ENCODE results near the gene TMSB15A.
"Not testable (repeated sequence)": the region's sequence is repeated elsewhere in the genome, so short reads cannot be mapped to it uniquely, and the experiment has no call there.

The TMSB15A gene

DNA sequence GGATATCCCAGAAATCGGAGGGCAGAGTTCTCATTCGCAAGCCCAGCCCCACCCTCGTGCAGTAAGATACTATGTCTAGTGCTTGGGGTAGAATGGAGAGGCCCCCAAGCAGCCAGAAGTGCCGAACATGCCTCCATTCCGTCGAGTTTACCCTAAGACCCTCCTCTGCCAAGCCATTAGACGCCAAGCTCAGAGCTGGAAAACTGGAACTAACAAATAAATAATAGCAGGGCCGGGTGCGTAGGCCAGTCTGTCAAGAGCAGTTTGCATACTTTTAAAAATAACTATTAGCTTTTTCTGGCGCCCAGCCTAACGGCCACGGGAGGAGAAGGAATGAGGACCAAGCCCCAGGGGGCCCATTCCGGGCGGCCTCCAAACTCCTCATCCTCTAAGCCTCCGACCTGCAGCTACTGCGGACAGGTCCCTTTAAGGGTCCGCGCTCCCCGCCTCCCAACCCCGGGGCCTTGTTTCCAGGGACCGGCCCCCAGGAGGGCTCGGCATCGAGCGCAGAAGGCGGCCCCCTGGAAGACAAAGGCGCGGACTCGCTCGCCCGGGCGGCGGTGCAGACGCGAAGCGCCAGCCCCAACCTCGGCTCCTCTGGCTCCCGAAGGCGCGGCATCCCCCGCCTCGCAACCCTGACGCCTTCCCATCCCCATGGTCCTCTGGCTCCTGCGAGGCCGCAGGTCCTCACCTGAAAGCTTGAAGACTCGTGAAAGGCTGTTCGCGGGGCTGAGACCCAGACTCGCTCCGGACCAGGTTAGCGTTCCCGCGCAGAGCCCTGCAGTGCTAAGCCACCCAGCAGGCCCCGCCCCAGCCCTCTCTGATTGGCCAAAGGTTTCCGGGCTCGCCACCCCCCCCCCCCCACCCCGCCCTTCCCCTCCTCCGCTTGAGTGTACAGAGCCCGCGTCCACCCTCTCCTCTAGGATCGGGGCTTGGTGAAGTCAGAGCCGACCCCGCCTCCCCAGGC lies at the start of gene TMSB15A:
TSS of gene TMSB15A (minus strand) at position 765 of the 967 bp plus-strand sequence.
- DNase-seq (ENCODE audit: low spot score), result peak; percentile 60

DNA sequence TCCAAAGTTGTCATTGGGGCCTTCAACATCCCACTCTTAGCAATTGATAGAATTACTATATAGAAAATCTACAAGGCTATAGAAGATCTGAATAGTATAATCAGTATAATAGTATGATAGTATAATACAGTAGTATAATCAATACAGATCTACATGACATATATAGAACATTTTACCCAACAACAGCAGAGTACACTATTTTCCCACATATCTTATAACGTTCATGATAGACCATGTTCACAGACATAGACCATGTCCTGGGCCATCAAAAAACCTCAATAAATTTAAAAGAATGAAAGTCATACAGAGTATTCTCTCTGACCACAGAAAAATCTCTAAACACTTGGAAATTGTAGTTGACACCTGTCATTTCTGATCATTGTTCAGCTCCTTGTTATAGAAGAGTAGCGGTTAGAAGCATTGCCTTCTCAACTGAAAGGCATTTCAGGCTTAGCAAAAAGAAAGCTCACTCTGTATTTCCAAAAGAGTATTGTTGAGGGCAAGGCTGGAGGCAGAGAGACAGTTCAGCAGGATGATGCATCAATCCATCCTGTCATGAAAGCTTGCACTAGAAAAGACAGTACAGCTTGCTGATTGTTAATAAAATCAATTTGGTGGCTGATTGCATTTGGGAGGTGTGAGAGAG lies 44.0 kb upstream of the TMSB15A start:
- no peak for DNase-seq (ENCODE audit: low spot score)

DNA sequence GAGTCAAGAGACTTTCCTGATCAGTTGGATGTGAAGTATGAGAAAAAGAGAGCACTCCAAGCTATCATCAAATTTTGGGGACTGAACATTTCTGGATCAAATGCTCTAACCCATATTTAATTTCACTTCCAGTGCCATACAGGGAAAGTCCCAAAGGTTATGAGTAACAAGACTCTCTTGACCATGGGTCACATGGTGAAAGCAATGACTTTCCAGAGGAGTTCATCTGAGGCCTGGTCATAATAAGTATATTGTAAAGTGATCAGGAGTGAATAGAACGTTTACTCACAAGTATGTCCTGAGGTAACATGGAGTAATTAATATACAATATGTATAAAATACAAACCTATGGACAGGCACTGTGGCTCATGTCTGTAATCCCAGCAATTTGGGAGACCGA lies 42.1 kb upstream of the TMSB15A start:
- DNase-seq (ENCODE audit: low spot score), result no peak

DNA sequence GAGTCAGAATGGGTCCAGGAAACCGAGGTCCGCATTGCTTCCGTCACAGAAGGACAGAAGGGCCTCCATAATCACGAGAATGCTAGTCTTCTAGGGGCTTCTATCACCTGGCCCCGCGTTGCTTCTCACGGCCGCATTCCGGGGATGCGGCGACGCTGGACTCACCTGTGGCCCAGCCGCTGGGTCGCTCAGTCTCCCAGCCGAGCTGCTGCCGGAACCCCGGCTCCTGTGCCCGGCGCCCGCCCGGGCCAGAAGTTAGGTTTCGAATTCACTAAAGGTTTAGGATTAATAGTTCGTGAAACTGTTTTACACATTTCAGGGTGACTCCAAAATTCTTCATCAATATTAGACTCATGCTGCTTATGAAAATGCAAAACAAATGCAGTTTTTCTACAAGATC lies 31.7 kb upstream of the TMSB15A start:
- no peak for DNase-seq (ENCODE audit: low spot score)

DNA sequence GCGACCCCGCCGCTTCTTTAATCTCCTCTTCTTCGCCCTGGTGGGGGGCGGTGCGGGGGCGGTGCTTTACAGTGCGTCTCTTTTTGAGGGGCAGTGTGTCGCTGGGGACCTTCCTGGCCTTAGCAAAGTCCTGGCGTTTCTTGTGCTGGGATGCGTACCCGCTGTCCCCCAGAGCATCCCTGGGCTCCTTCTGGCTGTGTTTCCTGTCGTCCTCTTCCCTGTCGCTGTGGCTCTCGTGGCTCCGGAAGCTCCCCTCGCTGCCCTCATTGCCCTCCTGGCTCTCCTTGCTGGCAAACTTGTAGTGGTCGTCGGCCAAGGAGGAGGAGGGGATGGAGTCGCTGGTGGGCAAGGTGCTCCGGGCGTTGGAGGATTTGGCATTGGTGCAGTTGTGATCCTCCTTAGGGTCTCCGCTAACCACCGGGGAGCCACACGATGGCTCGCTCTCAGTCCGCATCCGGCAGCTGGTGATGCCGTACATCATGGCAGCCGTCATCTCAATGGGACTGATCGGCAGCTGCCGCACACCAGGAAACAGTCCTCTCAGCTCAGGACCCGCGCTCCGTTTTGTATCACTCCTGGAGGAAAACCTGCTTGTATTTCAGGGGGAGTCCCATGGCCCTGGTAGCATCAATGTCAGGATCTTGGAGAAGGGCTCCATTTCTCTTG lies 30.4 kb upstream of the TMSB15A start:
- peak; percentile 5 for DNase-seq (ENCODE audit: low spot score)

DNA sequence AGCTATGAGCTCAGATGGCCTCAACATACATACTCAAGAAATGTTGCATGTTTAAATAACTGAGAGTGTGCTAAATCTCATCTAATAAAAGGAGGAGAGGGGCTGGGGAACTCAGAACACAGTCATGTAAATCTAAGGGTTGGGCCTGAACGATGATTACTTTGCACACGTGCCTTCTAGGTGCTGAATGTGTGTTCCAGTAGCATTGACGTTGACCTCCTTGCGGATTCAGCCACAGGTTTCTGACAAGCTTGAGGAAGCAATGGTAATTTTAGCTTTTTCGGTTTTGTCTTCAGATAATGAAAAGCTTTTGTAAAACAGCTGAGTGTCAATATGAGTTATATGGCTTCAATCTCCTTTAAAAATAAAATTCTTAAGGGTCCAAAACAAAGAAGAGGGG lies 29.6 kb upstream of the TMSB15A start:
- DNase-seq (ENCODE audit: low spot score), result not testable (repeated sequence)

DNA sequence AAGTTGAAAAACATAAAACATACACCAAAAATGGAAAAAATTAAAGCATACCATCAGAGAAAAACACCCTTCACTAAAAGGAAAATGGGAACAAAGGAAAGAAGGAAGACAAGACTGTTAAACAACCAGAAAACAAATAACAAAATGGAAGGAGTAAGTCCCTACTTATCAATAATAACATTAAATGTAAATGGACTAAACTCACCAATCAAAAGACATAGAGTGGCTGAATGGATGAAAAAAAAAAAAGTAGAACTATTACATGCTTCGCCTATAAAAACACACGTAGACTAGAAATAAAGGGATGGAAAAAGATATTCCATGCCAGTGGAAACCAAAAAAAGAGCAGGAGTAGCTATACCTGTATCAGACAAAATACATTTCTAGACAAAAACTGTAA lies 19.4 kb upstream of the TMSB15A start:
- DNase-seq (ENCODE audit: low spot score), result no peak

DNA sequence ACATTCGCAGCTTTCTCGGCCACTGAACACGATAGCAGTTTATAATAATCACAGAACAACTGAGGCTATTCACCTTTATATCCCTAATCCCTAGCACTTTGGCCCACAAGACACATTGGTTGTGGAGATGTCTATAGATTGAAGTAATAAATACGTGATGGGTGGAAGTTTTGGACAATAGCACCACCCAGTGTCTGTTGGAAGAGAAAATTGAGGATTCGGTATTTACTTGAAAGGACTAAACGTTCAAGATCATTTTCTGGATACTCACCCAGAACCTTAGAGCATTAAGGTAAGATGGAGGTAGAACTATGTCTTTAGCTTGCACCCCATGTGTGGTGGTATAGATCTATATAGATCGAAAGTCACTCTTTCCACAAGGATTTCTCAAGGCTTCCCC lies 787 bp upstream of the TMSB15A start:
- DNase-seq (ENCODE audit: low spot score), result no peak

DNA sequence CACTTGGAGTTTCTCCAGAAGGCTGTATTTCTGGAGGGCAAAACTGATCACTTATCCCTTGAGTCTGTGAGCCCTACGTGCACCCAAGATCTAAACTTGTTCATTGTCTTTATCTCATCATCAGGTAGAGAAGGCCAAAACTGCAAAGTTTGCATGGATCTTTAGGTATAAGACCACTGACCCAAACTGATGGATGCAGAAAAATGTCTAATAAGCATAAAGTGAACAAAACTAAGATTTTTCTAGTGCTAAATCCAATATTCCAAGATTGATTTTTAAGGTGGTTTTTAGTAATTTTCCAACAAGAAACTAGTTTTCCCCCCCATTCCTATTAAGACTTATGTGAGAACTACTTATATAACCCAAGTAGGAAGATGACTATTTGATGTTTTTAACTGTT lies 2.0 kb downstream of the TMSB15A start:
- no peak for DNase-seq (ENCODE audit: low spot score)

DNA sequence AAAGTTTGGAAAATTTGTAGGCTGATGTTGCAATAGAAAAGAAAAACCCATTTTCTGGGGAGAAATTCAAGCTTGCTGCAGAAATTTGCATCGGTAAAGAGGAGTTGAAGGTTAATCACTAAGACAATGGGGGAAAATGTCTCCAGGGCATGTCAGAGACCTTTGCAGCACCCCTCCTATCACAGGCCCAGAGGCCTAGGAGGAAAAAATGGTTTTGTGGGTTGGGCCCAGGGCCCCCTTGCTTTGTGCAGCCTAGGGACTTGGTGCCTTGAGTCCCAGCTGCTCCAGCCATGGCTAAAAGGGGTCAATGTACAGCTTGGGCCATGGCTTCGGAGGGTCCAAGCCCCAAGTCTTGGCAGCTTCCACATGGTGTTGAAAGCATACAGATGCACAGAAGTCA lies 17.8 kb downstream of the TMSB15A start:
- DNase-seq (ENCODE audit: low spot score), result no peak

DNA sequence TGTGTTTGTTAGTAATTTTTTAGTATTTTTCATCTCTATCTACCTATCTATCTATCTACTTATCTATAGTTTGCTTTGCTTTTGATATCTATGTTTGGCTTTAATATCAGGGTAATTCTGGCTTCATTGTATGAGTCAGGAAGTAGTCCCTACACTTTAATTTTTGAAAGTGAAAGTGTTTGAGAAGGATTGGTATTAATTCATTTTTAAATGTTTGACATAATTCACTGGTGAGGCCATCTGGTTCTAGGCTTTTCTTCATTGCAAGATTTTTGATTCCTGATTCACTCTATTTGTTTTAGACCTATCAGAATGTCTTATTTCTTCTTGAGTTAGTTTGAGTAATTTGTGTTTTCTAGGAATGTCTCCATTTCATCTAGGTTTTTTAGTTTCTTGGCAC lies 24.8 kb downstream of the TMSB15A start:
- no peak for DNase-seq (ENCODE audit: low spot score)

DNA sequence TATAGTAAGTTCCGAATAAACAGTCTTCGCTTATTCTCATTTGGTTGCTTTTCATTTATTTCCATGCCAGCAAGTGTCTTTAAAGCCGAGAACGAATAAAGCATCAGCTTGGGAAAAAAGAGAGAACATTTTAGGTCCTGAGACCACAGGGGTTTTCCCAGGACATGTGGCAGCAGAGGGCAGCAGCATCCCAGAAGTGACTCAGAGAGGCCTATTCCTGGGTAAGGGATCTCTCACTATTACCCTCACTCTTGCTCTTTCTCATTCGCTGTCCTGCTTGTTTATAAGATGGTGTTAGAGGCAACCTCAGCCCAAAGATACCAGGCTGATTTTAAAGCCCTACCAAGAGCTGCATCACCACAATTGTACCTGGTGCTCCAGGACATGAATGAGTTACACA lies 37.8 kb downstream of the TMSB15A start:
- DNase-seq (ENCODE audit: low spot score), result not testable (repeated sequence)

DNA sequence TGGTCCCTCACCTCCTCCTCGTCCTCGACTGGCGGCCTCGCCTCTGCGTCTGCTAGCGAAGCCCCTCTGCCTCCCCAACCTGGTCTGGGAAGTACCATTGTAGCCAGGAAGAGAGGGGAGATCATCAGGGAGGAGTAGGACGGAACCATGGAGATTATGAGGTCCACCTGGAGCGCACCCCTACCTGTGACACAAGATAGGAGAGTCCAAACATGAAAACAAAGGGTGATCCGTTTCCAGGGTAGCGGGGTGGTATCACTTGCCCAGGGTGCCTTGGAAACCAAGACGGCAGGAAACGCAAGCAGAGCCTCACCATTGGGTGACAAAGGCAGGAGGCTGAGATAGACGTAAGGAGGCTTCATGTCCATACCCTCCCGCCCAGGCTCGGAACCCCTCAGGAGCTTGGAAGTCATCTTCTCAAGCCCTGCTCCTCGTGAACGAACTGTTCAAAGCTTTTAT lies 44.7 kb downstream of the TMSB15A start, which contains the start of gene TCP11X2:
TSS of gene TCP11X2 (minus strand) at position 51 of the 459 bp plus-strand sequence.
- DNase-seq (ENCODE audit: low spot score), result not testable (repeated sequence)

DNA sequence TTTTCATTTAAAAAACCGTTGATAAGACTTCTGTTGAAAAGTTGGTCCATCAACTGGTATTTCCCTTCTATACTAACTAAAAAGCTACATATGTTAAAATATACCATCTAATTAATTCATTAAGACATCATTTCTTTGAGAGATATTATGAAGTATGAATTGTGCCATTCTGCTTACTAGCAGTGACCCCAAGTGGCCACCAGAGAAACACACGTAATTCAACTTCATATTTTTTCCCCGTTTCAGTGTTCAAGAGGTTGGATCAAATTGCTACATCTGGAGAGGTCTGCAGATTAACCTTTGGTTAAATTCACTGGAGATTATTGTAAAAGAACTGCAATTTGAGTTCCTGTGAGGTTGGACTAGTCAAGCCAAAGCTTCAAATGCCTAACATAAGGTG lies 46.3 kb downstream of the TMSB15A start:
- DNase-seq (ENCODE audit: low spot score), result not testable (repeated sequence)

All from hepatic stellate cell (primary cell).